Activated CD4-positive, CD25-positive, alpha-beta regulatory T cell treated with anti-CD3 and anti-CD28 coated beads, Interleukin-2, amount 50 U/mL, for 24 hours (primary cell): ENCODE results near the gene CHMP3.
"Not testable (repeated sequence)": the region's sequence is repeated elsewhere in the genome, so short reads cannot be mapped to it uniquely, and the experiment has no call there.

Source experiments
- ATAC-seq, 2 donors: fragments of 150-1000 bp; cut with Tn5 transposase; one replicate each; pipeline ENCODE4 v1.10.0; 2021; ENCODE audit warnings: mild to moderate bottlenecking in 1 of 2, moderate library complexity in 1 of 2

The CHMP3 gene

DNA sequence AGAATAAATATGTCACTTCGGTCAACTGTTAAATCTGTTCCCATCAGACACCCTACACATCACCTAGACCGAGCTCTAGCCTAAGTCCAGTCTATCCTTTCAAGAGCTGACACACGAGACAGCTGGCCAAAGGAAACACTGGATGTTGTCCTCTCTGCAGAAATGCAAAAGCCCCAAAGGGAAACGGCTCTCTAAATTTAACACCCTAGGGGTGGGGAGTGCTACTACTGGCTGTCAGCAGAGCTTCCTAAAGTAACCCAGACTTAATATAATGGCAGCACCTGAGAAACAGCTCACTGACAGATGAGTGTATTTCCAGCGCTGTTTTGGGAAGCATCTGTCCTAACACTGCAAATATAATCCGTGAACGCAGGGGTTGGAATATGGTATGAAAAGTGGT lies 55.6 kb downstream of the CHMP3 start:
- no peak for ATAC-seq

DNA sequence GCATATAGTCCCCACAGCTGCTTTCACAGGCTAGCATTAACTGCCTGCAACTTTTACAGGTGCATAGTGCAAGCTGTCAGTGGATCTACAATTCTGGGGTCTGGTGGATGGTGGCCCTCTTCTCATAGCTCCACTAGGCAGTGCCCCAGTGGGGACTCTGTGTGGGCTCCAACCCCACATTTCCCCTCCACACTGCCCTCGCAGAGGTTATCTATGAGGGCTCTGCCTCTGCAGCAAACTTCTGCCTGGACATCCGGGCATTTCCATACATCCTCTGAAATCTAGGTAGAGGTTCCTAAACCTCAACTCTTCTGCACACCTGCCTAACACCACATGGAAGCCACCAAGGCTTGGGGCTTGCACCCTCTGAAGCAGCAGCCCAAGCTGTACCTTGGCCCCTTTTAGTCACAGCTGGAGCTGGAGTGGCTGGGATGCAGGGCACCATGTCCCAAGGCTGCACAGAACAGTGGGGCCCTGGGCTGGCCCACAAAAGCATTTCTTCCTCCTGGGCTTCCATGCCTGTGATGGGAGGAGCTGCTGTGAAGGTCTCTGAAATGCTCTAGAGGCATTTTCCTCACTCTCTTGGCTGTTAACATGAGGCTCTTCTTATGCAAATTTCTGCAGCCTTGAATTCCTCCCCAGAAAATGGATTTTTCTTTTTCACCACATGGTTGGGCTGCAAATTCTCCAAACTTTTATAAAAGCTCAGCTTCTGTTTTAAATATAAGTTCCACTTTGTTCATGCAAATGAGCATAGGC lies 62.7 kb downstream of the CHMP3 start:
- no peak for ATAC-seq

DNA sequence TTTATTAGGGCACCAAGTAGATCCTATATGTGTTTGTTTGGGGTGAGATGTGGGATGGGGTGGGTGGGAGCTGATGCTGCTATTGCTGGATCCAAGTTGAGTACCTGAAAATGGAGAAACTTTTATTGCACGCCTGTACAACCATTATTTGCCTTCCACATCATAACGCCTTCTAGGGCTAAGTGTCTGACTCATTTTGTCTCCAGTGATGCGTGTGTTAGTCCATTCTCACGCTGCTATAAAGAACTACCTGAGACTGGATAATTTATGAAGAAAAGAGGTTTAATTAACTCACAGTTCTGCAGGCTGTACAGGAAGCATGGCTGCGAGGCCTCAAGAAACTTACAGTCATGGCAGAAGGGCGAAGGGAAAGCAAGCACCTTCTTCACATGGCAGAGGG lies 63.9 kb downstream of the CHMP3 start:
- ATAC-seq: no peak

GRCh38 chr2:86498468-86499260 lies 64.6 kb downstream of the CHMP3 start:
- no peak for ATAC-seq

GRCh38 chr2:86496391-86496790 lies 66.9 kb downstream of the CHMP3 start:
- not testable (repeated sequence) for ATAC-seq

GRCh38 chr2:86492048-86492453 lies 71.2 kb downstream of the CHMP3 start:
- ATAC-seq: no peak

DNA sequence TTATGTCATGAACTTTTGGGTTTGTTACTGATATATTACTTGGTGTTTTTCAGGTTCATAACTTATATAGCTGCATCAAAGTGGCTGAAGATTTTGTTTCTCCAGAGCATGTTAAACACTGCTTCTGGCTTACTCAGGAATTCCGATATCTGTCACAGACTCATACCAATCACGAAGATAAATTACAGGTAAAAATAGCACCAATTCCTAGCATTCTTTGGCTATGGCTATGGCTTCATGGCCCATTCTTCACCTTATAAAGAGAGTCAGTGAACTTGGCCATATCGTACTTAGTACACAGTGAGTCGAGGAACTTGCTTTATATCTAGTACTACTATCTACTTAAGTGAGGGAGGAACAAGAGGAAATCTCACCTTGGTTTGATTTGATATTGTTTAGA lies 72.2 kb downstream of the CHMP3 start:
- no peak for ATAC-seq

DNA sequence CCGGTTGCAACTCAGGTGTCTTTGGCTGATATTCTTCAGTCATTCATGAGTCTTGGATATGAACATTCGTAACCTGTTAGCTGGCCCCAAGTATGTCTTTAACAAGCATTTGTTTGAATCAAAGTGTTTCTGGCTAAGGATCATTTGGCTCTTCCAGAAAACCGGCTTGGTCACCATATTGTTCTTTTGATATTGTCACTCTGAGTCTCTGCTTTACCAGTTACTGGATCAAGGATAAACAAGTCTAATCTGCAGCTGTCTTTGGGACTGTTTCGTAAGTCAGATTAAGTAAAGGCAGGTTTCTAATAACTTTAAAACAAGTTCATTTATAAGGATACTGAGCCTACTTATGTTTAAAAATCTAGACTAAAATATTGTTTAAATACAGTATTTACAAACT lies 73.0 kb downstream of the CHMP3 start:
- ATAC-seq: no peak

GRCh38 chr2:86489542-86489941 lies 73.7 kb downstream of the CHMP3 start:
- ATAC-seq: no peak

- no peak for ATAC-seq
These were observed 74.5 kb downstream of the CHMP3 start for GRCh38 chr2:86488561-86489250.

DNA sequence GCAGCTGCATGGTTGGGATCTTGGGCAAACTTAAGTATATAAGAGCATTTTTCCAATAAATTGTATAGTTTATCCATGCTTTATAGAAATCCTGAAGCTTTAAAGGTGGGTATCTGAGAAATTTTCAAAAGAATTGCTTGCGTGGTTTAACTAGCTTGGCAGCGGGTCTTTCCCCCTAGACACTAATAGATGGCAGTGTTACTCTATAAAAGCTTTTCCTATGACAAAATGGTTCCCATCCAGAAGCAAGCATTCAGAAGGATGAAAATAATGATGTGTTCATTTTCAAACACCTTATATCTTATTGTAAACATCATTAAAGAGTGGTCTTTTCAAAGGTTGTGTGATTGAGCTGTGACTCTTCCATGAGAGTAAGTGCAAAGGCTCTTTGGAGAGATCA lies 76.2 kb downstream of the CHMP3 start:
- ATAC-seq: no peak

- no peak for ATAC-seq
These were observed 77.4 kb downstream of the CHMP3 start for GRCh38 chr2:86485802-86486201.

DNA sequence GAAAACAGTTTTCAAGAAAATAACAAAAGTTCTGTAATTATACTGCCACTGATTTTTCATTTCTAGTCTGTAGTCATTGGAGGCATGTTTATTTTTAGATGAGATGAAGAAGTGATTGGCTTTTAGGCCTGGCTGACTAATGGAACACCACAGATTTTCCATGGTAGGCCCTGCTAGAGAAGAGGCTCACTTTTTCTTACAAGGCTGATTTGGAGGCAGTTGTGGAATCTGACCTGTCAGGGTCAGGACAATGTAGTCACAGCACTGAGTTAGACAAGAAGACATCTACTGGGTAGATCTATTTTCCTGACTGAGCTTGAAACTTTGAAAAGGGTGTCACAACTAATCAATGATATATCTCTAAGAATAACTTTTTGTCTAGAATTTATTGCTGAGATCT lies 78.1 kb downstream of the CHMP3 start:
- ATAC-seq: peak in 1 of 2 donors; percentile 31

DNA sequence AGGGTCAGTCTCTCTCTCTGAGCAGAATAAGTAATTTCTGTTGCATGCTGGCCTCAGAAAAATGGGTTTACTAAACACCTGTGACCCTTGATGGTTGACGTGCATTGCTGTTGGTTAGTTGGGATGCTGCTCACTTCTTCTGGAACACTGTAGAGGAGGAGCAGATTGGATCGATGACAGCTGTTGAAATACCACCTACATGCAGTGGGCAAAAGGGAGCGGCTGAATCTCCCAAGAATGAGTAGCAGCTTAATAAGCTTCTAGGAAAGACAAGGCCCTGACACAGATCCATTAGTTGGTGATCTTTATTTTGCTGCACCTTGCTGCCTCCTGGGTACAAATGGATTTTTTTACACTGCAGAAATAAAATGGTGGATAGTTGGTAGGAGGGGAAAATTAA lies 78.9 kb downstream of the CHMP3 start:
- no peak for ATAC-seq

DNA sequence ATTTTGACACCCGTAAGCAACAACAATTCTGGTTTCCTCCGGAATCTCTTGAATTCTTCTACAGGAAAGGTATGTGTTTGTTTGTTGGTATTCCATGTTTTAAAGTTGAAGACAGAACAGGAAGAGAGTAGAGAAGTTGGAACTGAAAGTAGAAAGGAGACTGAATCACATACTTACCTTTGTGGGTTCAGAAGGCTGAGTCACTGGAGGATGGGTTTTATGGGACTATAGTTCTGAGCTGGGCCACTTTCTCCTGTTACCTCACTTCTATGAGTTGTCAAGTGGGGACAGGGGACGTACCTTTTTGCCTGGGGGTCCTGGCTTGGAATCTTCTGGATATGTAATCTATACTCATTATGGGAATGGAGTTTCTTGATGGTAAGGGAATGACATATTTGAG lies 81.2 kb downstream of the CHMP3 start:
- ATAC-seq: peak; percentile 97 to 99

DNA sequence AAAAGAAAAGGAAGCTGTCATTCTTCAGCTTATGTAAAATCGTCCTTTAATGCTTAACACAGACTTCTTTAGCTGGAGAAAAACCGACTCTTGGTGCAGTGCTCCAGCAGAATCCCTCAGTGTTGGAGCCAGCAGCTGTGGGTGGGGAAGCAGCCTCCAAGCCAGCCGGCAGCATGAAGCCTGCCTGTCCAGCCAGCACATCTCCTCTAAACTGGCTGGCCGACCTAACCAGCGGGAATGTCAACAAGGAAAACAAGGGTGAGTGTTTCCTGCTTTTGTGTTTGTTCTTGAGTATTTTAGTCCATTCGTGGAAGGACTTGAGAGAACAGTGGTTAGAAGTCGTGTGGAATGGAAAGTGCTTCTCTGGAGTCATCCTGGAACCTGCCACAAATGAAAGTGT lies 83.1 kb downstream of the CHMP3 start:
- ATAC-seq: no peak

DNA sequence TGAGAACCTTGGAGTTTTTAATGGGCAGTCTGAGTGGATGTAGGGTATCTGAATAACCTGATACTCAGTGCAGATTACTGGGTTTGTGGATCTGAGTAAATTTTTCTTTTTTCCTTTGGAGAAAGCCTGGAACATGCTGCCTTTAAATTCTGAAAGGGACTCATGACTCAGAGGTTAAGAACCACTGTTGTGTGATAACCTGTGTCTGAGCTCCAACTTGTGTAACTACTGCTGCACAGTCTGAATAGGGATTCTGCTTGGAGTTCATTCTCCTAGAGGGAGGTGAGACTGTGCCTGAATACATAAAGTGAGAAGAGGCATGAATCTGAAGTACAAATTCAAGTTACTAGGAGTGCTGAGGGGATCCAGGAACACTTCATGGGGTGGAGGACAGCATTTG lies 85.9 kb downstream of the CHMP3 start:
- ATAC-seq: no peak

- no peak for ATAC-seq
These were observed 86.3 kb downstream of the CHMP3 start for GRCh38 chr2:86476918-86477317.

- ATAC-seq: no peak
These were observed 87.2 kb downstream of the CHMP3 start for GRCh38 chr2:86476092-86476491.

GRCh38 chr2:86471637-86472036 lies 91.6 kb downstream of the CHMP3 start:
- ATAC-seq: no peak

- no peak for ATAC-seq
These were observed 92.4 kb downstream of the CHMP3 start for GRCh38 chr2:86470890-86471289.

DNA sequence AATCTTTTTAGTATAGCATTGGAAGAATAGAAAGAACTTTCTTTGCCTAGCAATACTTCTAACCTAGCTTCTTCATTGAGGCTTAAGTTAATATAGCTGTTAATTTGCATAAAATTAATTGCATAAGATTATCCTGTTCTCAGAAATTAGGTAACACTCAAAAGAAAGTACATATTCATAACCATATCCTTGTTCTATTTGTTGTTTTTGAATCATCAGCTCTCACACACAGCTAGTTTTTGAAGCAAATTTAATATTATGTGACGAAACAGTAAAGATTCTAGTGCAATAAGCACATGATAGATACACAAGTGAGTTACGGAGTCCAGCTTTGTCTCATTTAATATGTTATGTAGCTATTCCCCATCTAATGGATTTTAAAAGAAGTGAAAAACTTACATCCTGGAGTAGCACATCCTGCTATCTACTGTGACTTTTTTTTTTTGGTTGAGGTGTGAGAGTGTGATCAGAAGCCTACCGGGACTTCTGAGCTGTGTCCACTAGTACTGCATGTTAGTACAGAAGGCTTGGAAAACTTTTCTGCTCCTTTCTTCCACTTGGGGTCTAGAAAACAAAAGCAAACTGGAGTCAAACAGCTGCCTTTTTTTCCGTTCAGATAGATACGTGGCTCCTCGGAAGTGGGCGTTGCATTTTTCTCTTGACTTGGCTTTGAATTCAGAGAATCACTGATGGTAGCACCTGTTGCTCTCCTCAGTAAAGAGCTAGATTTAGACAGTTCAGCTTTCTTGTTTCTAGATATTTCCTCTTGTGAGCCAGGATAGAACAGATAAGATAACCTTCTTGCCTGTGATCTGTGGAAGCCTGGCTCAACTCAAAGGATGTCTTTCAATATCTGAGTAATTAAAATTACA lies 94.8 kb downstream of the CHMP3 start:
- peak; percentile 59 to 67 for ATAC-seq

DNA sequence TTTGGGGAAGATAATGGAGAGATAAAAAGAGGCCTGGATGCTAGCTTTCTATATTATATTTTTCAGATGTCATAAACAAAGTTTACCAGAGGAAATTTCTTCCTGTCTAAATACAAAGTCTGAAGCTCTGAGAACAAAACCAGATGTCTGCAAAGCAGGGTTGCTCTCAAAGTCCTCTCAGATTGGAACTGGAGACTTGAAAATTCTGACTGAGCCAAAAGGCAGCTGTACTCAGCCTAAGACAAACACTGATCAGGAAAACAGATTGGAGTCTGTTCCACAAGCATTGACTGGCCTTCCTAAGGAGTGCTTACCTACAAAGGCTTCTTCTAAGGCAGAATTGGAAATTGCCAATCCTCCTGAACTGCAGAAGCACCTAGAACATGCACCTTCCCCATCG lies 96.9 kb downstream of the CHMP3 start:
- ATAC-seq: no peak
